ENCODE data around the gene TMEM229A. TPM values are rescaled to one million over a fixed set of nuclear protein-coding genes. Genes with fewer than 3 reads are reported as not detected.
A peak's percentile ranks its signal among the peaks of the same experiment; 100 is the strongest.

The TMEM229A gene
- polyA plus RNA-seq, 1 experiment, result not detected

DNA sequence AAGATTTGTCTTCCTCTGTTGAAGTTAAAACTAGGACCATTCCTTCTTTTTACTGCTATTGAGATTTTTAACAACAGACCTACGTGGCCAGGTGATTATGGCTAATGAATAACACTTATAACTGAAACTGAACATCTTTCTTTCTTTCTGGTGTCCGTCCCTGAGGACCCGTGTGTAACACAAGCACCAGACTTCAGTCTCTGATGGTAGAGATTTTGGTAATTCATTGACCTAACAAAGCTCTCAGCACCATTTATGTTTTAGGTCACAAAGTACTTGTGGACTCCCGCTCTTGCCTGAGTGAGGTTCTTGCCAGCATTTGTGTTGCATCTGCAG lies 40.4 kb upstream of the TMEM229A start:
- Histone ChIP-seq H3K27ac (ENCODE audit: low read depth, low read length) (no peak overlapping the region), H3K9me3 (ENCODE audit: control insufficient read depth, insufficient read depth, low read length) (no peaks in the 10 kb centered on the region), H3K4me3 (ENCODE audit: low read depth, low read length) (no peak overlapping the region), H3K27me3 (ENCODE audit: control insufficient read depth, insufficient read depth, low read length) (no peaks in the 10 kb centered on the region)
- DNase-seq (ENCODE audit: low read depth, low spot score), result no peak
- POLR2A ChIA-PET, result no interaction called here
- CTCF ChIA-PET, result interaction anchor here (1.3 kb wide), 1 partner anchor 82 kb away, joined by 4 read pairs; no protein-coding TSS in a partner anchor
- TF ChIP-seq, protein P1, sequence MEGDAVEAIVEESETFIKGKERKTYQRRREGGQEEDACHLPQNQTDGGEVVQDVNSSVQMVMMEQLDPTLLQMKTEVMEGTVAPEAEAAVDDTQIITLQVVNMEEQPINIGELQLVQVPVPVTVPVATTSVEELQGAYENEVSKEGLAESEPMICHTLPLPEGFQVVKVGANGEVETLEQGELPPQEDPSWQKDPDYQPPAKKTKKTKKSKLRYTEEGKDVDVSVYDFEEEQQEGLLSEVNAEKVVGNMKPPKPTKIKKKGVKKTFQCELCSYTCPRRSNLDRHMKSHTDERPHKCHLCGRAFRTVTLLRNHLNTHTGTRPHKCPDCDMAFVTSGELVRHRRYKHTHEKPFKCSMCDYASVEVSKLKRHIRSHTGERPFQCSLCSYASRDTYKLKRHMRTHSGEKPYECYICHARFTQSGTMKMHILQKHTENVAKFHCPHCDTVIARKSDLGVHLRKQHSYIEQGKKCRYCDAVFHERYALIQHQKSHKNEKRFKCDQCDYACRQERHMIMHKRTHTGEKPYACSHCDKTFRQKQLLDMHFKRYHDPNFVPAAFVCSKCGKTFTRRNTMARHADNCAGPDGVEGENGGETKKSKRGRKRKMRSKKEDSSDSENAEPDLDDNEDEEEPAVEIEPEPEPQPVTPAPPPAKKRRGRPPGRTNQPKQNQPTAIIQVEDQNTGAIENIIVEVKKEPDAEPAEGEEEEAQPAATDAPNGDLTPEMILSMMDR (IDR thresholded peaks at IDR 0.05; ENCODE audit: low read depth, low read length), result no peak

DNA sequence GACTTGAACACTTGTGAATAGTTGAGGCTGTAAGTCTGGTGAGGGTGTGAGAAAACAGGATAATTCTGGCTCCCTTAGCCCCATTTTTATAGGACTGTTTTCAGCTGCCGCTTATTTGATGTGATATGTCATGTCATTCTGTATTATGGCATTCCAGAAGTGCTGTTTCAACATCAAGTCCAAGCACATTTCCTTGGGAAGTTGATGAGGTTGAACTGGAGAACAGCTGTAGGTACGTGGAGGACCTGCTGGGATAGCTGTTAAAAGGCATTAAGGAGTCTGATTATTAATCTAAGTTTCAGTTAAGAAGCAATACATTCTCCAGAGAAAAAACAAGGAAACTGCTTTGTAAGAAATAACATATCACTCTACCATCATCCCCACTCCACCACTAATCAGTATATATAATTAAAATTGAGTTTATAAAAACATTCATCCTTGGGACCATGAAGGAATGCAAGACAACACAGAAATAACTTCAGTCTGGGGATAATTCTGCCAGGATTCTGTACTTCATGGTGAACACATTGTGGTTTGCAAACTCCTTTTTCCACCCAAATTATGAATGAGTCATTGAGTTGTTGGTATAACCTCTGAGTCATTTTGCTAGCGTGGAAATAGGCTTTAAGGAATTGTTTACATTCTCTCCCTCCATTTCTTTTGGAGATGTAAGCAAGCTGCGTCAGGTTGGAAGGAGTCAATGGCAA lies 39.9 kb upstream of the TMEM229A start:
- CTCF ChIA-PET, result interaction anchor here (0.7 kb wide), 1 partner anchor 28 kb away, joined by 5 read pairs; no protein-coding TSS in a partner anchor
- no peak overlapping the region for H3K27ac ChIP-seq (ENCODE audit: low read depth, low read length)

DNA sequence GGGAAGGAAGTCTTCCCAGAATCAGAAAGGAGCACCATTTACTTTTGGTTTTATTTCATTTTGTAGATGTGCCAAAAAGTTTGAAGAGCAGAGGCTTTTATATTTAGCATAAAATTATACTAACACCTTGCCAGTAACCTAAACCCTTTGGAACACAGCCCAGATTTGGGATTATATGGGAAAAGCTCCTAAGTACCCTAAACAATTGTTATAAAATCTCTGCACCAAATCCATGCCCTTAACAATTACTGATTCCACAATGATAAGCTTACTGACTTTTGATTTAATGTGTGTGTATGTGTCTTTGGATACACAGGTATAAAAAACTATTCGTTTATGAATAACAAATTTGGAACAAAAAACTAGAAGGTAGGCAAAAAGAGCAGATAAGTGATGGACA lies 39.0 kb upstream of the TMEM229A start:
- TF ChIP-seq, protein P1 (IDR thresholded peaks at IDR 0.05; ENCODE audit: low read depth, low read length), result no peak
- ChIA-PET POLR2A (no interaction called here), CTCF (interaction anchor here (0.7 kb wide), 1 partner anchor 29 kb away, joined by 5 read pairs; no protein-coding TSS in a partner anchor)
- no peak overlapping the region for H3K27ac ChIP-seq (ENCODE audit: low read depth, low read length)
- H3K4me3 ChIP-seq (ENCODE audit: low read depth, low read length), result no peak overlapping the region
- DNase-seq (ENCODE audit: low read depth, low spot score), result no peak
- H3K9me3 ChIP-seq (ENCODE audit: control insufficient read depth, insufficient read depth, low read length), result no peaks in the 10 kb centered on the region
- H3K27me3 ChIP-seq (ENCODE audit: control insufficient read depth, insufficient read depth, low read length), result no peaks in the 10 kb centered on the region

More for the DNA sequence above, 39.9 kb upstream of the TMEM229A start:
- DNase-seq (ENCODE audit: low read depth, low spot score), result peak; percentile 72
- no peaks in the 10 kb centered on the region for H3K9me3 ChIP-seq (ENCODE audit: control insufficient read depth, insufficient read depth, low read length)
- POLR2A ChIA-PET, result no interaction called here
- H3K27me3 ChIP-seq (ENCODE audit: control insufficient read depth, insufficient read depth, low read length), result no peaks in the 10 kb centered on the region
- no peak overlapping the region for H3K4me3 ChIP-seq (ENCODE audit: low read depth, low read length)
- TF ChIP-seq, protein P1 (IDR thresholded peaks at IDR 0.05; ENCODE audit: low read depth, low read length), result no peak

DNA sequence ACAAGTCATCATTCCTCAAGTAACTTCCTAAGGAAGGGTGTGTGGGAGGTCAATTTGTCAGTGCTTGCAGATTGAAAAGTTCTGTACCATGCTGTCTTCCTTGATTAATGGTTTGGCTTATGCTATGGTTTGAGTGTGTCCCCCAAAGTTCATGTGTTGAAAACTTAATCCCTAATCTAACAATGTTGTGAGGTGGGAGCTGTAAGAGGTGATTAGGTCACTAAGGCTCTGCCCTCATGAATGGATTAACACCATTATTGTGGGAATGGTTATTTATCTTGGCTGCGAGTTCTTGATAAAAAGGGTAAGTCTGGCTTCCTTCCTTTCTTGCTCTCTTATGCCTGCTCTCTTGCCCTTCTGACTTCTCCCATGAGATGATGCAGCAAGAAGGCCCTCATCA lies 29.3 kb upstream of the TMEM229A start:
- ChIA-PET POLR2A (no interaction called here), CTCF (no interaction called here)
- Histone ChIP-seq H3K9me3 (ENCODE audit: control insufficient read depth, insufficient read depth, low read length) (no peaks in the 10 kb centered on the region), H3K27me3 (ENCODE audit: control insufficient read depth, insufficient read depth, low read length) (no peaks in the 10 kb centered on the region), H3K4me3 (ENCODE audit: low read depth, low read length) (no peak overlapping the region), H3K27ac (ENCODE audit: low read depth, low read length) (no peak overlapping the region)
- no peak for DNase-seq (ENCODE audit: low read depth, low spot score)
- TF ChIP-seq, protein P1 (IDR thresholded peaks at IDR 0.05; ENCODE audit: low read depth, low read length), result no peak

DNA sequence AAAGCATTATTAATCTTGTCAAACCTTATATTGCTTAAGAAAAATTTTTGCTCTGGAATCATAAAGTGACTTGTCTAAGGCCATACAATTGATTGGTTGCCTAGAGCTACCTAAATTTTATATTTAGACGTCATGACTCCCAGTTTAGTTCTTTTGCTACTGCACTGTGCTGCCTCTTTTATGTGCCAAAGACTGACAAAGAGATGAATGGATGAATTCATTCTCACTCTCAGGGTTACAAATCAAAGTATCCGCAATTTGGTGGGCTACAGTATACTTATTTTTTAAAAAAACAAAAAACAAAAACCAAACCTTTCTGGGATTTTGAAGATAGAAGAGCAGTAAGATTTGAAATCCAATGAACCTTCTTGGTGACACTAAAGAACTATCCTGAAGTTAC lies 27.7 kb upstream of the TMEM229A start:
- Histone ChIP-seq H3K27me3 (ENCODE audit: control insufficient read depth, insufficient read depth, low read length) (no peaks in the 10 kb centered on the region), H3K9me3 (ENCODE audit: control insufficient read depth, insufficient read depth, low read length) (no peaks in the 10 kb centered on the region), H3K27ac (ENCODE audit: low read depth, low read length) (no peak overlapping the region), H3K4me3 (ENCODE audit: low read depth, low read length) (no peak overlapping the region)
- TF ChIP-seq, protein P1 (IDR thresholded peaks at IDR 0.05; ENCODE audit: low read depth, low read length), result no peak
- DNase-seq (ENCODE audit: low read depth, low spot score), result no peak
- ChIA-PET CTCF (no interaction called here), POLR2A (no interaction called here)

All from AG04450 (cell line).